Neural cell (in vitro differentiated cells): ENCODE data around the gene ORC6. TPM values are rescaled to one million over a fixed set of nuclear protein-coding genes. Genes with fewer than 3 reads are reported as not detected.

ENCODE experiments used
- H2AFZ ChIP-seq: fragments of 200-600, 300-800 bp; sonication (generic), shearing (Covaris generic); 2 replicates; pipeline ENCODE4 v1.6.0; 2014; ENCODE audit warnings: low read depth, mild to moderate bottlenecking, antibody characterized with exemption, low read length, moderate library complexity
- H3F3A ChIP-seq: fragments of 200-600 bp; shearing (Covaris generic); 2 replicates; pipeline ENCODE4 v1.6.1; 2016; ENCODE audit warnings: mild to moderate bottlenecking, moderate library complexity, mixed read lengths, antibody characterized with exemption, low read length; ENCODE audit not compliant: insufficient read depth, poor library complexity, severe bottlenecking
- H3K27ac ChIP-seq: fragments of 200-600, 300-800 bp; sonication (generic), shearing (Covaris generic); 2 replicates; pipeline ENCODE4 v1.5.1; 2014; ENCODE audit warnings: mild to moderate bottlenecking, low read length, moderate library complexity
- H3K27me3 ChIP-seq: fragments of 300-800, 200-600 bp; sonication (generic), shearing (Covaris generic); 2 replicates; pipeline ENCODE4 v1.6.0; 2014; ENCODE audit warnings: mild to moderate bottlenecking, low read depth, low read length, moderate library complexity; ENCODE audit not compliant: insufficient read depth
- H3K36me3 ChIP-seq: fragments of 300-800, 200-600 bp; sonication (generic), shearing (Covaris generic); 2 replicates; pipeline ENCODE4 v1.5.1; 2014; ENCODE audit warnings: mild to moderate bottlenecking, antibody characterized with exemption, low read length, moderate library complexity; ENCODE audit not compliant: insufficient read depth
- H3K4me2 ChIP-seq: fragments of 300-800, 200-600 bp; sonication (generic), shearing (Covaris generic); 2 replicates; pipeline ENCODE4 v1.6.0; 2014; ENCODE audit warnings: mild to moderate bottlenecking, low read length
- H3K4me3 ChIP-seq: fragments of 300-800, 200-600 bp; sonication (generic), shearing (Covaris generic); 2 replicates; pipeline ENCODE4 v1.5.1; 2014; ENCODE audit warnings: mild to moderate bottlenecking, low read length, moderate library complexity
- H3K79me2 ChIP-seq: fragments of 200-600 bp; shearing (Covaris generic); replicated peaks from 2 replicates; pipeline ENCODE4 v1.6.0; 2014; ENCODE audit warnings: mild to moderate bottlenecking, low read length, moderate library complexity; ENCODE audit not compliant: insufficient read depth
- H3K9ac ChIP-seq: fragments of 300-800, 200-600 bp; sonication (generic), shearing (Covaris generic); 2 replicates; pipeline ENCODE4 v1.6.1; 2016; ENCODE audit warnings: mild to moderate bottlenecking, low read length, mixed read lengths
- H3K9me2 ChIP-seq: fragments of 200-600 bp; shearing (Covaris generic); 2 replicates; pipeline ENCODE4 v1.6.1; 2016; ENCODE audit warnings: mild to moderate bottlenecking, low read length, mixed read lengths; ENCODE audit not compliant: insufficient read depth
- H3K9me3 ChIP-seq: fragments of 200-600, 300-800 bp; sonication (generic), shearing (Covaris generic); 2 replicates; pipeline ENCODE4 v1.6.1; 2016; ENCODE audit warnings: mild to moderate bottlenecking, mixed run types, low read length, moderate library complexity, mixed read lengths
- H4K20me1 ChIP-seq: fragments of 200-600 bp; shearing (Covaris generic); 2 replicates; pipeline ENCODE4 v1.6.1; 2016; ENCODE audit warnings: mild to moderate bottlenecking, mixed run types; ENCODE audit not compliant: insufficient read depth
- CTCF ChIP-seq: fragments of 450-650 bp; IDR thresholded peaks from 2 replicates; pipeline ENCODE4 v1.5.1; 2014; ENCODE audit warnings: antibody characterized with exemption, mild to moderate bottlenecking, moderate library complexity; ENCODE audit not compliant: poor library complexity, severe bottlenecking
- EP300 ChIP-seq: fragments of 450-650 bp; conservative IDR thresholded peaks from 2 replicates; pipeline ENCODE4 v1.6.1; 2014; ENCODE audit warnings: antibody characterized with exemption, mild to moderate bottlenecking, moderate library complexity; ENCODE audit not compliant: poor library complexity, severe bottlenecking
- EZH2 ChIP-seq: fragments of 200-600, 300-800 bp; shearing (Covaris generic), sonication (generic); IDR thresholded peaks from 2 replicates; pipeline ENCODE4 v1.6.1; 2014; ENCODE audit warnings: antibody characterized with exemption, low read length, borderline replicate concordance, mild to moderate bottlenecking; ENCODE audit not compliant: insufficient read depth, poor library complexity, severe bottlenecking
- MXI1 ChIP-seq: fragments of 450-650 bp; conservative IDR thresholded peaks from 2 replicates; pipeline ENCODE4 v1.6.1; 2014; ENCODE audit warnings: antibody characterized with exemption, mild to moderate bottlenecking; ENCODE audit not compliant: poor library complexity, severe bottlenecking
- POLR2AphosphoS5 ChIP-seq: IDR thresholded peaks from 2 replicates; pipeline ENCODE4 v1.6.1; 2012
- RAD21 ChIP-seq: fragments of 450-650 bp; conservative IDR thresholded peaks from 2 replicates; pipeline ENCODE4 v1.6.1; 2014; ENCODE audit warnings: antibody characterized with exemption, mild to moderate bottlenecking, moderate library complexity
- REST ChIP-seq: IDR thresholded peaks from 2 replicates; pipeline ENCODE4 v1.6.1; 2012; ENCODE audit warnings: borderline replicate concordance
- SMC3 ChIP-seq: fragments of 450-650 bp; conservative IDR thresholded peaks from 2 replicates; pipeline ENCODE4 v1.6.1; 2014; ENCODE audit warnings: antibody characterized with exemption, mild to moderate bottlenecking, moderate library complexity; ENCODE audit not compliant: poor library complexity
- TAF1 ChIP-seq: IDR thresholded peaks from 2 replicates; pipeline ENCODE4 v1.6.1; 2012; ENCODE audit warnings: low read depth
- polyA plus RNA-seq: library from polyadenylated mRNA; depleted of rRNA; stranded (reverse); fragments of >200 nt; gene quantifications from 2 replicates; pipeline ENCODE4 v1.2.3, GENCODE V29; 2014

The ORC6 gene
- polyA plus RNA-seq, 1 donor from 2014 or later: 26.8 TPM

- Histone ChIP-seq H3K9me2 (no peaks in the 10 kb centered on the region), H3K4me2 (no peak overlapping the region), H3K4me3 (no peak overlapping the region), H3K9me3 (no peaks in the 10 kb centered on the region), H3K27ac (no peak overlapping the region), H3K9ac (no peak overlapping the region), H3F3A (no peaks in the 10 kb centered on the region), H3K79me2 (no peaks in the 10 kb centered on the region), H4K20me1 (no peaks in the 10 kb centered on the region), H2AFZ (no peak overlapping the region), H3K27me3 (no peaks in the 10 kb centered on the region), H3K36me3 (no peaks in the 10 kb centered on the region)
- no peak for TF ChIP-seq REST
- TF ChIP-seq TAF1: no peak
- no peak for TF ChIP-seq MXI1
- no peak for TF ChIP-seq EP300
- TF ChIP-seq RAD21: no peak
- TF ChIP-seq CTCF: no peak
- no peak for TF ChIP-seq EZH2
- no peak for TF ChIP-seq SMC3
- no peak for TF ChIP-seq POLR2AphosphoS5
Measured at GRCh38 chr16:46728806-46729205, 39.3 kb downstream of the ORC6 start.

GRCh38 chr16:46729326-46729995 is 40.0 kb downstream of the ORC6 start:
- no peaks in the 10 kb centered on the region for H3K9me3 ChIP-seq
- no peak overlapping the region for H3K4me3 ChIP-seq
- H3K27me3 ChIP-seq: no peaks in the 10 kb centered on the region
- H3K79me2 ChIP-seq: no peaks in the 10 kb centered on the region
- no peaks in the 10 kb centered on the region for H4K20me1 ChIP-seq
- no peak for TF ChIP-seq EP300
- TF ChIP-seq POLR2AphosphoS5: no peak
- TF ChIP-seq TAF1: no peak
- no peak for TF ChIP-seq EZH2
- no peak for TF ChIP-seq MXI1
- TF ChIP-seq RAD21: no peak
- TF ChIP-seq SMC3: no peak
- no peak for TF ChIP-seq CTCF
- no peak for TF ChIP-seq REST
- H3K4me2 ChIP-seq: no peak overlapping the region
- H3F3A ChIP-seq: no peaks in the 10 kb centered on the region
- no peak overlapping the region for H3K27ac ChIP-seq
- no peak overlapping the region for H3K9ac ChIP-seq
- H3K9me2 ChIP-seq: no peaks in the 10 kb centered on the region
- H2AFZ ChIP-seq: no peak overlapping the region
- H3K36me3 ChIP-seq: no peaks in the 10 kb centered on the region
